Esophagus muscularis mucosa (tissue), 4 donors: ENCODE measurements around the gene UNKL.

ENCODE experiments used
- EP300 ChIP-seq: sonication (generic); formaldehyde crosslinking; IDR thresholded peaks from one replicate; pipeline ENCODE4 v1.6.1; 2017; ENCODE audit warnings: antibody characterized with exemption
- POLR2A ChIP-seq: fragments of 450-650 bp; IDR thresholded peaks from one replicate; pipeline ENCODE4 v1.6.1; 2017; ENCODE audit warnings: antibody characterized with exemption, moderate library complexity, mild to moderate bottlenecking, low read depth
- POLR2AphosphoS5 ChIP-seq, 2 donors: sonication (generic); formaldehyde crosslinking; IDR thresholded peaks; one replicate each; pipeline ENCODE4 v1.6.1; 2017; ENCODE audit warnings: antibody characterized with exemption in 2 of 2
- TF ChIP-seq, protein P1 (sequence below), 3 experiments: fragments of 200-600 bp in 2 of 3; fragments of 450-650 bp in 1 of 3; sonication (generic) in 2 of 3; IDR thresholded peaks; one replicate each; pipeline ENCODE4 v1.5.1; 2017 to 2019; ENCODE audit warnings: antibody characterized with exemption in 3 of 3, mild to moderate bottlenecking in 2 of 3, moderate library complexity in 1 of 3

GRCh38 chr16:1452530-1452929 lies 38.0 kb upstream of the UNKL start:
- TF ChIP-seq, protein P1, sequence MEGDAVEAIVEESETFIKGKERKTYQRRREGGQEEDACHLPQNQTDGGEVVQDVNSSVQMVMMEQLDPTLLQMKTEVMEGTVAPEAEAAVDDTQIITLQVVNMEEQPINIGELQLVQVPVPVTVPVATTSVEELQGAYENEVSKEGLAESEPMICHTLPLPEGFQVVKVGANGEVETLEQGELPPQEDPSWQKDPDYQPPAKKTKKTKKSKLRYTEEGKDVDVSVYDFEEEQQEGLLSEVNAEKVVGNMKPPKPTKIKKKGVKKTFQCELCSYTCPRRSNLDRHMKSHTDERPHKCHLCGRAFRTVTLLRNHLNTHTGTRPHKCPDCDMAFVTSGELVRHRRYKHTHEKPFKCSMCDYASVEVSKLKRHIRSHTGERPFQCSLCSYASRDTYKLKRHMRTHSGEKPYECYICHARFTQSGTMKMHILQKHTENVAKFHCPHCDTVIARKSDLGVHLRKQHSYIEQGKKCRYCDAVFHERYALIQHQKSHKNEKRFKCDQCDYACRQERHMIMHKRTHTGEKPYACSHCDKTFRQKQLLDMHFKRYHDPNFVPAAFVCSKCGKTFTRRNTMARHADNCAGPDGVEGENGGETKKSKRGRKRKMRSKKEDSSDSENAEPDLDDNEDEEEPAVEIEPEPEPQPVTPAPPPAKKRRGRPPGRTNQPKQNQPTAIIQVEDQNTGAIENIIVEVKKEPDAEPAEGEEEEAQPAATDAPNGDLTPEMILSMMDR (IDR thresholded peaks at IDR 0.05) = no peak
- no peak for TF ChIP-seq POLR2A
- TF ChIP-seq POLR2AphosphoS5 (IDR thresholded peaks at IDR 0.05) = no peak
- no peak for TF ChIP-seq EP300
